ENCODE results near the gene LUC7L.

DNA sequence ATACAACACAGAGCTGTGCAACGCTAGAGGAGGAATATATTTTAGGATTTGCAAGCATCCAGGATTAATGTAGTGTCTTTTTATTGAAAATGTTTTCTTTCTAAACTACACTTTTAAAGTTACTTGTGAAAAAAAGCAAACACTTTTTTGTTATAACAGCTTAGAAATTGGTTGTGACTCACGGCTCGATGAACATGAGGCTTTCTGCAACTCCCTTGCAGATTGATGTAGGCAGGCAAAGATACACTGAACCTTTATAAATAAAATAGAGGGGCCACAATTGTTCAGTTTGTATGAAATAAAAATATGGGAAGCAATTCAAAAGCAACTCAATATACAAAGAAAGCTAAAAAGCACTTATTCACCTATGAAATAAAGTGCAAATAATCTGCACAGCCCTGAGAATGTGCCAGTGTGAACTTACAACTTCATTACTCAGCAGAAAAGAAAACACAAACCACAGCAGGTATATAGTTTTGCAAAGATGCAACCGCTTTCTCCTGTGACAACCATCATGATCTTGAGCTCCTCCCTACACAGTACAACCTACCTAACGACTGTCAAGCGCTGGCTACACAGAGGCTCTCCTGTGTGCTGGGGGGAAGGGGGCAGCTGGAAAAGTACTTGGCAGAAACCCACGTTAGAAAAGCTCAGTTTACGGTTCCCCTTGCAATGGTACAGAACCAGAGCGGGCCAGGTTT is 948 bp downstream of the LUC7L start:
- TF ChIP-seq CTCF (optimal IDR thresholded peaks at IDR 0.05 in 1 of 3, IDR thresholded peaks at IDR 0.05 in 1 of 3, conservative IDR thresholded peaks at IDR 0.05 in 1 of 3; ENCODE audit: extremely low read depth in 1 of 3, insufficient read depth in 2 of 3, low read length in 3 of 3) (no peak), EZH2 (IDR thresholded peaks at IDR 0.05; ENCODE audit: low read length) (no peak)

Data from keratinocyte (primary cell).